SK-N-SH treated with all-trans-retinoic acid at 6 μM for 48 hours (cell line): ENCODE measurements around the gene KAT5.
"Not testable (repeated sequence)": the region's sequence is repeated elsewhere in the genome, so short reads cannot be mapped to it uniquely, and the experiment has no call there.

Experiments
- ATAC-seq: fragments of 200-7000 bp; cut with Tn5 transposase; 3 replicates; pipeline ENCODE4 v1.9.1; 2020; ENCODE audit warnings: mild to moderate bottlenecking, moderate library complexity
- BACH2 ChIP-seq: fragments of 250-450 bp; sonication (Bioruptor Pico); IDR thresholded peaks from 2 replicates; pipeline ENCODE4 v1.9.0; 2021; ENCODE audit warnings: mild to moderate bottlenecking, borderline replicate concordance
- CSDC2 ChIP-seq: fragments of 250-450 bp; sonication (Bioruptor Pico); IDR thresholded peaks from 2 replicates; pipeline ENCODE4 v1.5.0; 2020; ENCODE audit warnings: mild to moderate bottlenecking, moderate library complexity
- CSRNP3 ChIP-seq: fragments of 250-450 bp; sonication (Bioruptor Pico); IDR thresholded peaks from 2 replicates; pipeline ENCODE4 v1.5.1; 2021; ENCODE audit warnings: mild to moderate bottlenecking, moderate library complexity
- ESRRG ChIP-seq: fragments of 250-450 bp; sonication (Bioruptor Pico); IDR thresholded peaks from 2 replicates; pipeline ENCODE4 v1.6.1; 2021; ENCODE audit warnings: mild to moderate bottlenecking
- GLIS3 ChIP-seq: fragments of 250-450 bp; sonication (Bioruptor Pico); IDR thresholded peaks from 2 replicates; pipeline ENCODE4 v1.5.0; 2020; ENCODE audit warnings: mild to moderate bottlenecking, moderate library complexity
- ISL1 ChIP-seq: fragments of 250-450 bp; sonication (Bioruptor Pico); IDR thresholded peaks from 2 replicates; pipeline ENCODE4 v2.1.2; 2022; ENCODE audit warnings: mild to moderate bottlenecking, moderate library complexity
- OSR1 ChIP-seq: fragments of 250-450 bp; sonication (Bioruptor Pico); IDR thresholded peaks from 2 replicates; pipeline ENCODE4 v1.8.0; 2022; ENCODE audit warnings: moderate library complexity, mild to moderate bottlenecking, inconsistent platforms
- PPARA ChIP-seq: fragments of 250-450 bp; sonication (Bioruptor Pico); IDR thresholded peaks from 2 replicates; pipeline ENCODE4 v1.5.0; 2020; ENCODE audit warnings: mild to moderate bottlenecking, borderline replicate concordance
- RARB ChIP-seq: fragments of 250-450 bp; sonication (Bioruptor Pico); IDR thresholded peaks from 2 replicates; pipeline ENCODE4 v1.8.0; 2021; ENCODE audit warnings: mild to moderate bottlenecking, moderate library complexity
- SNAI2 ChIP-seq: fragments of 250-450 bp; sonication (Bioruptor Pico); IDR thresholded peaks from 2 replicates; pipeline ENCODE4 v1.5.0; 2020; ENCODE audit warnings: mild to moderate bottlenecking, moderate library complexity
- TCF4 ChIP-seq: fragments of 250-450 bp; sonication (Bioruptor Pico); IDR thresholded peaks from 2 replicates; pipeline ENCODE4 v1.8.0; 2021; ENCODE audit warnings: mild to moderate bottlenecking, moderate library complexity, borderline replicate concordance
- TOX ChIP-seq: fragments of 250-450 bp; sonication (Bioruptor Pico); IDR thresholded peaks from 2 replicates; pipeline ENCODE4 v1.8.0; 2021; ENCODE audit warnings: mild to moderate bottlenecking, moderate library complexity, borderline replicate concordance
- ZC3H10 ChIP-seq: fragments of 250-450 bp; sonication (Bioruptor Pico); IDR thresholded peaks from 2 replicates; pipeline ENCODE4 v1.5.1; 2021; ENCODE audit warnings: mild to moderate bottlenecking, moderate library complexity
- ZFP3 ChIP-seq: fragments of 250-450 bp; sonication (Bioruptor Pico); IDR thresholded peaks from 2 replicates; pipeline ENCODE4 v1.5.0; 2020; ENCODE audit warnings: mild to moderate bottlenecking, moderate library complexity
- ZFP30 ChIP-seq: fragments of 450-650 bp; formaldehyde crosslinking; IDR thresholded peaks from 2 replicates; pipeline ENCODE4 v1.5.0; 2022; ENCODE audit warnings: mild to moderate bottlenecking, moderate library complexity
- ZNF565 ChIP-seq: fragments of 450-650 bp; formaldehyde crosslinking; conservative IDR thresholded peaks from 2 replicates; pipeline ENCODE4 v1.5.0; 2020; ENCODE audit warnings: low read depth, mild to moderate bottlenecking, moderate library complexity
- ZNF70 ChIP-seq: fragments of 450-650 bp; formaldehyde crosslinking; IDR thresholded peaks from 2 replicates; pipeline ENCODE4 v1.5.0; 2020; ENCODE audit warnings: mild to moderate bottlenecking, moderate library complexity
- ZNF8 ChIP-seq: fragments of 450-650 bp; formaldehyde crosslinking; IDR thresholded peaks from 2 replicates; pipeline ENCODE4 v1.5.0; 2020; ENCODE audit warnings: mild to moderate bottlenecking, moderate library complexity
- TF ChIP-seq, protein P1 (sequence below): fragments of 250-450 bp; sonication (Bioruptor Pico); IDR thresholded peaks from 2 replicates; pipeline ENCODE4 v1.5.1; 2020; ENCODE audit warnings: low read depth, mild to moderate bottlenecking, moderate library complexity
- TF ChIP-seq, protein P2 (sequence below): fragments of 250-450 bp; sonication (Bioruptor Pico); IDR thresholded peaks from 2 replicates; pipeline ENCODE4 v1.5.0; 2020; ENCODE audit warnings: mild to moderate bottlenecking, moderate library complexity
- TF ChIP-seq, protein P3 (sequence below): fragments of 250-450 bp; sonication (Bioruptor Pico); IDR thresholded peaks from 2 replicates; pipeline ENCODE4 v1.8.0; 2020; ENCODE audit warnings: mild to moderate bottlenecking, moderate library complexity, borderline replicate concordance

Gene KAT5

GRCh38 chr11:65703846-65704245, 8.2 kb upstream of the KAT5 start:
- TF ChIP-seq TCF4 (CRISPR knock-in tag) (no peak), ESRRG (CRISPR knock-in tag) (no peak), GLIS3 (CRISPR knock-in tag) (no peak), PPARA (no peak), BACH2 (no peak), TOX (CRISPR knock-in tag) (no peak), ZNF70 (CRISPR knock-in tag) (no peak), RARB (CRISPR knock-in tag) (no peak), ZNF565 (CRISPR knock-in tag) (no peak), ZFP3 (no peak), CSRNP3 (CRISPR knock-in tag) (no peak), CSDC2 (CRISPR knock-in tag) (no peak), SNAI2 (no peak), ZNF8 (no peak), OSR1 (CRISPR knock-in tag) (no peak), ZC3H10 (CRISPR knock-in tag) (no peak), ZFP30 (no peak)
- TF ChIP-seq, protein P1, sequence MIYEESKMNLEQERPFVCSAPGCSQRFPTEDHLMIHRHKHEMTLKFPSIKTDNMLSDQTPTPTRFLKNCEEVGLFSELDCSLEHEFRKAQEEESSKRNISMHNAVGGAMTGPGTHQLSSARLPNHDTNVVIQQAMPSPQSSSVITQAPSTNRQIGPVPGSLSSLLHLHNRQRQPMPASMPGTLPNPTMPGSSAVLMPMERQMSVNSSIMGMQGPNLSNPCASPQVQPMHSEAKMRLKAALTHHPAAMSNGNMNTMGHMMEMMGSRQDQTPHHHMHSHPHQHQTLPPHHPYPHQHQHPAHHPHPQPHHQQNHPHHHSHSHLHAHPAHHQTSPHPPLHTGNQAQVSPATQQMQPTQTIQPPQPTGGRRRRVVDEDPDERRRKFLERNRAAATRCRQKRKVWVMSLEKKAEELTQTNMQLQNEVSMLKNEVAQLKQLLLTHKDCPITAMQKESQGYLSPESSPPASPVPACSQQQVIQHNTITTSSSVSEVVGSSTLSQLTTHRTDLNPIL (CRISPR knock-in tag) = no peak
- TF ChIP-seq, protein P2, sequence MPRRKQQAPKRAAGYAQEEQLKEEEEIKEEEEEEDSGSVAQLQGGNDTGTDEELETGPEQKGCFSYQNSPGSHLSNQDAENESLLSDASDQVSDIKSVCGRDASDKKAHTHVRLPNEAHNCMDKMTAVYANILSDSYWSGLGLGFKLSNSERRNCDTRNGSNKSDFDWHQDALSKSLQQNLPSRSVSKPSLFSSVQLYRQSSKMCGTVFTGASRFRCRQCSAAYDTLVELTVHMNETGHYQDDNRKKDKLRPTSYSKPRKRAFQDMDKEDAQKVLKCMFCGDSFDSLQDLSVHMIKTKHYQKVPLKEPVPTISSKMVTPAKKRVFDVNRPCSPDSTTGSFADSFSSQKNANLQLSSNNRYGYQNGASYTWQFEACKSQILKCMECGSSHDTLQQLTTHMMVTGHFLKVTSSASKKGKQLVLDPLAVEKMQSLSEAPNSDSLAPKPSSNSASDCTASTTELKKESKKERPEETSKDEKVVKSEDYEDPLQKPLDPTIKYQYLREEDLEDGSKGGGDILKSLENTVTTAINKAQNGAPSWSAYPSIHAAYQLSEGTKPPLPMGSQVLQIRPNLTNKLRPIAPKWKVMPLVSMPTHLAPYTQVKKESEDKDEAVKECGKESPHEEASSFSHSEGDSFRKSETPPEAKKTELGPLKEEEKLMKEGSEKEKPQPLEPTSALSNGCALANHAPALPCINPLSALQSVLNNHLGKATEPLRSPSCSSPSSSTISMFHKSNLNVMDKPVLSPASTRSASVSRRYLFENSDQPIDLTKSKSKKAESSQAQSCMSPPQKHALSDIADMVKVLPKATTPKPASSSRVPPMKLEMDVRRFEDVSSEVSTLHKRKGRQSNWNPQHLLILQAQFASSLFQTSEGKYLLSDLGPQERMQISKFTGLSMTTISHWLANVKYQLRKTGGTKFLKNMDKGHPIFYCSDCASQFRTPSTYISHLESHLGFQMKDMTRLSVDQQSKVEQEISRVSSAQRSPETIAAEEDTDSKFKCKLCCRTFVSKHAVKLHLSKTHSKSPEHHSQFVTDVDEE = no peak
- TF ChIP-seq, protein P3, sequence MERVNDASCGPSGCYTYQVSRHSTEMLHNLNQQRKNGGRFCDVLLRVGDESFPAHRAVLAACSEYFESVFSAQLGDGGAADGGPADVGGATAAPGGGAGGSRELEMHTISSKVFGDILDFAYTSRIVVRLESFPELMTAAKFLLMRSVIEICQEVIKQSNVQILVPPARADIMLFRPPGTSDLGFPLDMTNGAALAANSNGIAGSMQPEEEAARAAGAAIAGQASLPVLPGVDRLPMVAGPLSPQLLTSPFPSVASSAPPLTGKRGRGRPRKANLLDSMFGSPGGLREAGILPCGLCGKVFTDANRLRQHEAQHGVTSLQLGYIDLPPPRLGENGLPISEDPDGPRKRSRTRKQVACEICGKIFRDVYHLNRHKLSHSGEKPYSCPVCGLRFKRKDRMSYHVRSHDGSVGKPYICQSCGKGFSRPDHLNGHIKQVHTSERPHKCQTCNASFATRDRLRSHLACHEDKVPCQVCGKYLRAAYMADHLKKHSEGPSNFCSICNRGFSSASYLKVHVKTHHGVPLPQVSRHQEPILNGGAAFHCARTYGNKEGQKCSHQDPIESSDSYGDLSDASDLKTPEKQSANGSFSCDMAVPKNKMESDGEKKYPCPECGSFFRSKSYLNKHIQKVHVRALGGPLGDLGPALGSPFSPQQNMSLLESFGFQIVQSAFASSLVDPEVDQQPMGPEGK (CRISPR knock-in tag) = no peak
- ATAC-seq = no peak; the same call in 2 of the 3 replicates

- ATAC-seq = peak; percentile 53; the same call in 2 of the 3 replicates
Observed at GRCh38 chr11:65706303-65706763, 5.7 kb upstream of the KAT5 start.

- not testable (repeated sequence) for ATAC-seq
Observed at GRCh38 chr11:65707002-65707401, 5.0 kb upstream of the KAT5 start.

GRCh38 chr11:65708451-65708850, 3.6 kb upstream of the KAT5 start:
- TF ChIP-seq, protein P3 (CRISPR knock-in tag) = no peak
- TF ChIP-seq OSR1 (CRISPR knock-in tag) = no peak
- no peak for TF ChIP-seq ZNF70 (CRISPR knock-in tag)
- no peak for TF ChIP-seq ZNF565 (CRISPR knock-in tag)
- no peak for TF ChIP-seq ZFP30
- TF ChIP-seq PPARA = no peak
- no peak for TF ChIP-seq ZFP3
- TF ChIP-seq, protein P2 = no peak
- TF ChIP-seq ISL1 (CRISPR knock-in tag) = no peak
- no peak for TF ChIP-seq GLIS3 (CRISPR knock-in tag)
- no peak for TF ChIP-seq SNAI2
- TF ChIP-seq BACH2 = no peak
- ATAC-seq = no peak
